B cell (primary cell): ENCODE data around the gene ZNF175. TPM values are rescaled to one million over a fixed set of nuclear protein-coding genes. Genes with fewer than 3 reads are reported as not detected.

Source experiments
- ATAC-seq: fragments of 200-7000 bp; cut with Tn5 transposase; one replicate; pipeline ENCODE4 v1.10.0; 2021; ENCODE audit warnings: low read depth, mild to moderate bottlenecking, moderate number of reproducible peaks, moderate library complexity
- CTCF ChIA-PET: fragments of 350-600 bp; sonication (Branson Sonifier 250); formaldehyde crosslinking; loops from one replicate; lab custom pipeline; 2021; ENCODE audit warnings: antibody characterized with exemption, inconsistent platforms; lab: Charles Lee
- POLR2A ChIA-PET: fragments of 350-600 bp; sonication (Branson Sonifier 250); formaldehyde crosslinking; loops from one replicate; lab custom pipeline; 2021; ENCODE audit warnings: antibody characterized with exemption; lab: Charles Lee
- DNase-seq: peaks from one replicate; pipeline ENCODE4 v3.0.0; 2013
- H2AFZ ChIP-seq: 2 replicates; pipeline ENCODE4 v1.6.1; 2012; ENCODE audit warnings: mild to moderate bottlenecking, low read depth, low read length; ENCODE audit not compliant: insufficient read depth, poor library complexity, severe bottlenecking
- H3K27ac ChIP-seq, 2 donors: 1 replicate in 1 of 2; 2 replicates in 1 of 2; pipeline ENCODE4 v1.5.1; 2012 to 2013; ENCODE audit warnings: low read length in 2 of 2, mild to moderate bottlenecking in 2 of 2, moderate library complexity in 1 of 2
- H3K27me3 ChIP-seq, 4 experiments: fragments of 200-600 bp in 1 of 4; sonication (generic) in 1 of 4; replicated peaks in 1 of 4; 1 replicate in 2 of 4; 2 replicates in 2 of 4; pipeline versions ENCODE4 v1.6.1 to v1.7.0; 2013 to 2016; ENCODE audit warnings: low read length in 3 of 4, mild to moderate bottlenecking in 2 of 4, mixed read lengths in 1 of 4, moderate library complexity in 1 of 4; ENCODE audit not compliant: insufficient read depth in 4 of 4, control insufficient read depth in 3 of 4; ENCODE audit errors: control extremely low read depth in 1 of 4
- H3K36me3 ChIP-seq, 2 experiments: replicated peaks in 1 of 2; 1 replicate in 1 of 2; 2 replicates in 1 of 2; pipeline versions ENCODE4 v1.6.1 to v1.7.1; 2013; ENCODE audit warnings: low read length in 1 of 2; ENCODE audit not compliant: insufficient read depth in 2 of 2, control insufficient read depth in 1 of 2; ENCODE audit errors: control extremely low read depth in 1 of 2, extremely low read depth in 1 of 2
- H3K4me1 ChIP-seq, 2 donors: fragments of 200-600 bp in 1 of 2; sonication (generic) in 1 of 2; 1 replicate in 1 of 2; 2 replicates in 1 of 2; pipeline versions ENCODE4 v1.5.1 to v1.6.1; 2013 to 2017; ENCODE audit warnings: low read length in 2 of 2; ENCODE audit not compliant: control insufficient read depth in 2 of 2, insufficient read depth in 2 of 2
- H3K4me2 ChIP-seq: replicated peaks from 2 replicates; pipeline ENCODE3; 2012; ENCODE audit warnings: mild to moderate bottlenecking, low read depth, low read length; ENCODE audit not compliant: poor library complexity, severe bottlenecking
- H3K4me3 ChIP-seq, 5 experiments: fragments of 200-600 bp in 1 of 5; sonication (generic) in 1 of 5; 1 replicate in 3 of 5; 2 replicates in 2 of 5; pipeline versions ENCODE4 v1.5.1 to v1.7.0; 2011 to 2016; ENCODE audit warnings: low read length in 4 of 5, mild to moderate bottlenecking in 4 of 5, low read depth in 2 of 5, control low read depth in 1 of 5, moderate library complexity in 1 of 5; ENCODE audit not compliant: insufficient read depth in 1 of 5; ENCODE audit errors: control extremely low read depth in 1 of 5, extremely low read depth in 1 of 5
- H3K79me2 ChIP-seq: fragments of 200-600 bp; sonication (generic); one replicate; pipeline ENCODE4 v1.6.0; 2016; ENCODE audit warnings: low read length; ENCODE audit not compliant: control insufficient read depth, insufficient read depth
- H3K9ac ChIP-seq: fragments of 200-600 bp; sonication (generic); 2 replicates; pipeline ENCODE4 v1.6.1; 2017; ENCODE audit warnings: mild to moderate bottlenecking, low read length, moderate library complexity
- H3K9me3 ChIP-seq, 3 donors: one replicate each; pipeline versions ENCODE4 v1.6.1 to v1.7.1; 2013; ENCODE audit warnings: low read length in 2 of 3; ENCODE audit not compliant: control insufficient read depth in 2 of 3, insufficient read depth in 1 of 3; ENCODE audit errors: control extremely low read depth in 1 of 3
- H4K20me1 ChIP-seq: 2 replicates; pipeline ENCODE4 v1.6.0; 2012; ENCODE audit warnings: mild to moderate bottlenecking, low read length; ENCODE audit not compliant: insufficient read depth, control insufficient read depth, poor library complexity, severe bottlenecking
- H3K27ac Mint-ChIP-seq: one replicate; pipeline ENCODE4 v1.8.0; 2021; ENCODE audit warnings: mixed read lengths
- H3K27me3 Mint-ChIP-seq: one replicate; pipeline ENCODE4 v1.8.0; 2021; ENCODE audit warnings: mixed read lengths
- H3K4me1 Mint-ChIP-seq: one replicate; pipeline ENCODE4 v1.8.0; 2021; ENCODE audit warnings: mixed read lengths
- H3K4me3 Mint-ChIP-seq: one replicate; pipeline ENCODE4 v1.8.0; 2021; ENCODE audit warnings: mixed read lengths
- H3K9me3 Mint-ChIP-seq: one replicate; pipeline ENCODE4 v1.8.0; 2022; ENCODE audit warnings: mixed read lengths; ENCODE audit not compliant: insufficient read depth
- EZH2 ChIP-seq: IDR thresholded peaks from 2 replicates; pipeline ENCODE4 v1.6.1; 2012; ENCODE audit warnings: borderline replicate concordance, low read depth, mild to moderate bottlenecking, moderate library complexity, low read length; ENCODE audit not compliant: insufficient read depth, poor library complexity, severe bottlenecking
- WGBS: methylation state at CpG from one replicate; pipeline ENCODE4 v1.1.5; 2013; ENCODE audit warnings: missing lambda C conversion rate; ENCODE audit not compliant: insufficient coverage; 5-methylcytosine and 5-hydroxymethylcytosine counted together
- intact Hi-C: fragments of 100-400 bp; cut with micrococcal nuclease; formaldehyde crosslinking; loops from one replicate; pipeline ENCODE4 v1.10.0; 2022
- polyA plus RNA-seq: library from polyadenylated mRNA; depleted of rRNA; stranded (reverse); fragments of >200 nt; gene quantifications from 2 replicates; pipeline ENCODE4 v1.2.3, GENCODE V29; 2012
- total RNA-seq, 2 donors: library from RNA; stranded (reverse); fragments of 120-200 nt in 1 of 2; gene quantifications; 1 replicate in 1 of 2; 2 replicates in 1 of 2; pipeline versions ENCODE4 v1.2.3 to v1.2.4, GENCODE V29; 2013 to 2022
- TF ChIP-seq, protein P1 (sequence below): fragments of 200-600 bp; IDR thresholded peaks from one replicate; pipeline ENCODE4 v1.8.0; 2022; ENCODE audit warnings: antibody characterized with exemption, mild to moderate bottlenecking

Gene ZNF175
- total and polyA plus RNA-seq, 2 donors (not counting 1 experiment from before 2014, with no cell fraction given): 4.6 to 31.3 TPM

DNA sequence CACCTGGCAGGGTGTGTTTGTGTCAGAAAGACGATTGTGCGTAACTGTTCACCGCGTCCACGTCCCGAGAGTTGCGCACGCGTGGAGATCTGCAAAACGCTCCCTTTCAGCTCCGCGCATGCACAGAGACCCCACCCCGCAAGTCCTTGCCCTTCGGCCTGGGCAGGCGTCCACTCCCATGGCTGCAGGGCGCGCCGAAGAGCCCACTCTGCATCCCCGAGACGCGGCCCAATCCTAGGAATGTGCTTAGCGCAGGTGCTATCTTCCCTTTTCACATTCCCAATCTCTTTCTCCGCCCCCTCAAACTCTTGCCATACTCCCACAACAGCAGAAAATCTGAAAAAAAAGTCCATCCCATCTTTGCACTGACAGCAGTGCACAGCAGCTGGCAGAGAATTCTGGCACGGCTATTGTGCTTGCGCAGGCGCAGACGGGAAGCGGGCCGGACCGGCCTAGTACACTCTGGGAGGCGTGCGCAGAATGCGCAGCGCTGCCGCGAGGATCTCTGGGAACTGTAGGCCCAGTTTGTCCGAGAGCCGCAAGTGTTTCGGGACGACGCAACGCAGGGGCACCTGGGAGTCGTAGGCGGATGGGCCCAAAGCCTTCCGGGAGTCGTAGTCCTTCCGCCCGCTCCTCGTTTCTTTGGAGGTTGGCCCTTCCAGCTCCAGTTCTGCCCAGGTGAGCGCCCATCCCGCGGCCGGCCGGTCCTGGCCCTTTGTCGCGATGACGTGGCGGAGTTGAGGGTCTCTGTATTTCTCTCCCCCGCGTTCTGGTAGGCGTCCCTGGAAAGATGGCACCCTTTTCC, 23.1 kb downstream of the ZNF175 start:
- Histone ChIP-seq H3K79me2 (peaks cover 41% of the 10 kb centered on the region), H3K9me3 (peaks cover 0 to 14% (median 0%) of the 10 kb centered on the region in 3 donors), H3K4me1 (peaks cover 16 to 21% of the 10 kb centered on the region in 2 donors), H2AFZ (peak overlapping the region; percentile 96), H3K4me2 (peak overlapping the region; percentile 94), H3K36me3 (no peaks in the 10 kb centered on the region), H4K20me1 (no peaks in the 10 kb centered on the region), H3K27me3 (no peaks in the 10 kb centered on the region), H3K4me3 (peak overlapping the region; percentile 53 to 92 (median 88)), H3K9ac (peak overlapping the region; percentile 89), H3K27ac (peak overlapping the region; percentile 19 to 55)
- Mint-ChIP-seq H3K4me3 (peak overlapping the region; percentile 92), H3K4me1 (peaks cover 25% of the 10 kb centered on the region), H3K27me3 (no peaks in the 10 kb centered on the region), H3K9me3 (no peaks in the 10 kb centered on the region), H3K27ac (peak overlapping the region; percentile 84)
- no peak for TF ChIP-seq EZH2
- TF ChIP-seq, protein P1, sequence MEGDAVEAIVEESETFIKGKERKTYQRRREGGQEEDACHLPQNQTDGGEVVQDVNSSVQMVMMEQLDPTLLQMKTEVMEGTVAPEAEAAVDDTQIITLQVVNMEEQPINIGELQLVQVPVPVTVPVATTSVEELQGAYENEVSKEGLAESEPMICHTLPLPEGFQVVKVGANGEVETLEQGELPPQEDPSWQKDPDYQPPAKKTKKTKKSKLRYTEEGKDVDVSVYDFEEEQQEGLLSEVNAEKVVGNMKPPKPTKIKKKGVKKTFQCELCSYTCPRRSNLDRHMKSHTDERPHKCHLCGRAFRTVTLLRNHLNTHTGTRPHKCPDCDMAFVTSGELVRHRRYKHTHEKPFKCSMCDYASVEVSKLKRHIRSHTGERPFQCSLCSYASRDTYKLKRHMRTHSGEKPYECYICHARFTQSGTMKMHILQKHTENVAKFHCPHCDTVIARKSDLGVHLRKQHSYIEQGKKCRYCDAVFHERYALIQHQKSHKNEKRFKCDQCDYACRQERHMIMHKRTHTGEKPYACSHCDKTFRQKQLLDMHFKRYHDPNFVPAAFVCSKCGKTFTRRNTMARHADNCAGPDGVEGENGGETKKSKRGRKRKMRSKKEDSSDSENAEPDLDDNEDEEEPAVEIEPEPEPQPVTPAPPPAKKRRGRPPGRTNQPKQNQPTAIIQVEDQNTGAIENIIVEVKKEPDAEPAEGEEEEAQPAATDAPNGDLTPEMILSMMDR: no peak
- peak; percentile 100 for ATAC-seq
- DNase-seq: peak; percentile 97
- under 1% methylated on average over 61 of the region's 61 CpGs for WGBS
- ChIA-PET POLR2A (no interaction called here), CTCF (interaction anchor here (0.7 to 3.5 kb wide), 5 partner anchors 13 to 183 kb away, joined by 3 to 22 read pairs (median 5); no protein-coding TSS in a partner anchor)
- intact Hi-C loops: loop anchor here (1.0 to 5.0 kb wide), 4 partner anchors 13 to 1943 kb away; partner anchors contain the start of genes ZNF175 and ZNF331

GRCh38 chr19:51594774-51595109, 23.7 kb downstream of the ZNF175 start:
- peak overlapping the region; percentile 92 for H3K4me3 Mint-ChIP-seq
- no peaks in the 10 kb centered on the region for H3K9me3 Mint-ChIP-seq
- H3K27ac ChIP-seq: peak overlapping the region; percentile 19 to 55
- 29% methylated on average over 6 of the region's 6 CpGs for WGBS
- peaks cover 28% of the 10 kb centered on the region for H3K4me1 Mint-ChIP-seq
- peaks cover 18 to 25% of the 10 kb centered on the region in 2 donors for H3K4me1 ChIP-seq
- H3K36me3 ChIP-seq: no peaks in the 10 kb centered on the region
- no peaks in the 10 kb centered on the region for H4K20me1 ChIP-seq
- ChIA-PET POLR2A (no interaction called here), CTCF (interaction anchor here (0.7 to 3.5 kb wide), 4 partner anchors 13 to 183 kb away, joined by 3 to 22 read pairs (median 4); no protein-coding TSS in a partner anchor)
- peak overlapping the region; percentile 94 for H3K4me2 ChIP-seq
- DNase-seq (peak; percentile 27), ATAC-seq (peak; percentile 1)
- H3K4me3 ChIP-seq: peak overlapping the region; percentile 26 to 92 (median 88)
- H3K27me3 Mint-ChIP-seq: no peaks in the 10 kb centered on the region
- peaks cover 44% of the 10 kb centered on the region for H3K79me2 ChIP-seq
- peak overlapping the region; percentile 96 for H2AFZ ChIP-seq
- peak overlapping the region; percentile 89 for H3K9ac ChIP-seq
- intact Hi-C loops: loop anchor here (1.0 to 5.0 kb wide), 4 partner anchors 13 to 1943 kb away; partner anchors contain the start of genes ZNF175 and ZNF331
- TF ChIP-seq EZH2: no peak
- TF ChIP-seq, protein P1: no peak
- no peaks in the 10 kb centered on the region for H3K27me3 ChIP-seq
- H3K27ac Mint-ChIP-seq: peak overlapping the region; percentile 84
- peaks cover 0 to 14% (median 0%) of the 10 kb centered on the region in 3 donors for H3K9me3 ChIP-seq
